Measurements from ENCODE around the gene HINT2. TPM values are rescaled to one million over a fixed set of nuclear protein-coding genes. Genes with fewer than 3 reads are reported as not detected.

The HINT2 gene
- total RNA-seq, 1 experiment from 2014 or later, result 51.5 TPM

- ChIA-PET CTCF (no interaction called here), POLR2A (ENCODE audit: low non-redundant PET) (interaction anchor here (0.5 kb wide), 1 partner anchor 11 kb away, joined by 6 read pairs; no protein-coding TSS in a partner anchor)
- Histone ChIP-seq H3K36me3 (ENCODE audit: insufficient read depth, low read length, poor library complexity, severe bottlenecking) (no peaks in the 10 kb centered on the region), H3K4me1 (ENCODE audit: insufficient read depth, low read length, poor library complexity, severe bottlenecking) (no peaks in the 10 kb centered on the region), H3K27ac (ENCODE audit: low read depth, low read length, poor library complexity, severe bottlenecking) (no peak overlapping the region), H3K4me3 (ENCODE audit: low read depth, low read length, poor library complexity, severe bottlenecking) (no peak overlapping the region), H3K9me3 (ENCODE audit: low read depth, low read length, poor library complexity, severe bottlenecking) (no peaks in the 10 kb centered on the region), H3K27me3 (replicated peaks; ENCODE audit: insufficient read depth, low read depth, low read length, poor library complexity) (no peaks in the 10 kb centered on the region)
- intact Hi-C loops (cut with micrococcal nuclease; ENCODE audit: unreplicated experiment), result no loop called here
- no peak for DNase-seq (ENCODE audit: low spot score)
- no TSS peak for BruUV-seq (replicated peaks)
- no peak for TF ChIP-seq CTCF (conservative IDR thresholded peaks at IDR 0.05; ENCODE audit: low read depth, low read length)
- TF ChIP-seq EZH2 (IDR thresholded peaks at IDR 0.05; ENCODE audit: borderline replicate concordance, low read depth, low read length, poor library complexity, severe bottlenecking), result no peak
These were observed 46.5 kb upstream of the HINT2 start for GRCh38 chr9:35861161-35861897.

- no TSS peak for BruUV-seq (replicated peaks)
- Histone ChIP-seq H3K27me3 (replicated peaks; ENCODE audit: insufficient read depth, low read depth, low read length, poor library complexity) (no peaks in the 10 kb centered on the region), H3K36me3 (ENCODE audit: insufficient read depth, low read length, poor library complexity, severe bottlenecking) (no peaks in the 10 kb centered on the region), H3K4me3 (ENCODE audit: low read depth, low read length, poor library complexity, severe bottlenecking) (no peak overlapping the region), H3K27ac (ENCODE audit: low read depth, low read length, poor library complexity, severe bottlenecking) (no peak overlapping the region), H3K4me1 (ENCODE audit: insufficient read depth, low read length, poor library complexity, severe bottlenecking) (no peaks in the 10 kb centered on the region), H3K9me3 (ENCODE audit: low read depth, low read length, poor library complexity, severe bottlenecking) (no peaks in the 10 kb centered on the region)
- TF ChIP-seq CTCF (conservative IDR thresholded peaks at IDR 0.05; ENCODE audit: low read depth, low read length) (no peak), EZH2 (IDR thresholded peaks at IDR 0.05; ENCODE audit: borderline replicate concordance, low read depth, low read length, poor library complexity, severe bottlenecking) (no peak)
- ChIA-PET CTCF (no interaction called here), POLR2A (ENCODE audit: low non-redundant PET) (no interaction called here)
- no peak for DNase-seq (ENCODE audit: low spot score)
- intact Hi-C loops (cut with micrococcal nuclease; ENCODE audit: unreplicated experiment), result no loop called here
These were observed 45.1 kb upstream of the HINT2 start for GRCh38 chr9:35859990-35860339.

- ChIA-PET POLR2A (ENCODE audit: low non-redundant PET) (no interaction called here), CTCF (no interaction called here)
- no TSS peak for BruUV-seq (replicated peaks)
- H3K4me1 ChIP-seq (ENCODE audit: insufficient read depth, low read length, poor library complexity, severe bottlenecking), result no peaks in the 10 kb centered on the region
- intact Hi-C loops (cut with micrococcal nuclease; ENCODE audit: unreplicated experiment), result no loop called here
- TF ChIP-seq EZH2 (IDR thresholded peaks at IDR 0.05; ENCODE audit: borderline replicate concordance, low read depth, low read length, poor library complexity, severe bottlenecking), result no peak
- no peak for TF ChIP-seq CTCF (conservative IDR thresholded peaks at IDR 0.05; ENCODE audit: low read depth, low read length)
- H3K9me3 ChIP-seq (ENCODE audit: low read depth, low read length, poor library complexity, severe bottlenecking), result no peaks in the 10 kb centered on the region
- H3K4me3 ChIP-seq (ENCODE audit: low read depth, low read length, poor library complexity, severe bottlenecking), result no peak overlapping the region
- no peaks in the 10 kb centered on the region for H3K36me3 ChIP-seq (ENCODE audit: insufficient read depth, low read length, poor library complexity, severe bottlenecking)
- DNase-seq (ENCODE audit: low spot score), result peak; percentile 22
- H3K27me3 ChIP-seq (replicated peaks; ENCODE audit: insufficient read depth, low read depth, low read length, poor library complexity), result no peaks in the 10 kb centered on the region
- H3K27ac ChIP-seq (ENCODE audit: low read depth, low read length, poor library complexity, severe bottlenecking), result no peak overlapping the region
These were observed 44.6 kb upstream of the HINT2 start for GRCh38 chr9:35859310-35859989.

All from A673 (cell line).